ENCODE results near the gene LAMTOR2.

Gene LAMTOR2

DNA sequence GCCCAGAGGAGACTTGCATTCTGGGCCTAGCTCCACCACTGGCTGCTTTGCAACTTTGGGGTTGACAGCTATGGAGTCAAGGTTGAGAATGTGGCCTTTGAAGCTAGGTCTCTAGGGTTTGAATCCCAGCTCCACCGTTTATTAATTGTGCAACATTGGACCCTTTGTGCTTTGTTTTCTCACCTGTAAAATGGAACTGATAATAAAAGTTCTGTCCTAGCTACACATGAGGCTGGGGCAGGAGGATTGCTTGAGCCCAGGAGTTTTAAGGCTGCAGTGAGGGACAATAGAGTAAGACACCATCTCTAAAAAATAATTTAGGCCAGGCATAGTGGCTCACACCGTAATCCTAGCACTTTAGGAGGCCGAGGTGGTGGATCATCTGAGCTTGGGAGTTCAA is 44.7 kb downstream of the LAMTOR2 start:
- DNase-seq (ENCODE audit: low read depth): no peak

GRCh38 chr1:156100205-156100995 is 45.8 kb downstream of the LAMTOR2 start:
- no peak for DNase-seq (ENCODE audit: low read depth)

- no peak for DNase-seq (ENCODE audit: low read depth)
Measured at GRCh38 chr1:156101880-156102279, 47.3 kb downstream of the LAMTOR2 start.

DNA sequence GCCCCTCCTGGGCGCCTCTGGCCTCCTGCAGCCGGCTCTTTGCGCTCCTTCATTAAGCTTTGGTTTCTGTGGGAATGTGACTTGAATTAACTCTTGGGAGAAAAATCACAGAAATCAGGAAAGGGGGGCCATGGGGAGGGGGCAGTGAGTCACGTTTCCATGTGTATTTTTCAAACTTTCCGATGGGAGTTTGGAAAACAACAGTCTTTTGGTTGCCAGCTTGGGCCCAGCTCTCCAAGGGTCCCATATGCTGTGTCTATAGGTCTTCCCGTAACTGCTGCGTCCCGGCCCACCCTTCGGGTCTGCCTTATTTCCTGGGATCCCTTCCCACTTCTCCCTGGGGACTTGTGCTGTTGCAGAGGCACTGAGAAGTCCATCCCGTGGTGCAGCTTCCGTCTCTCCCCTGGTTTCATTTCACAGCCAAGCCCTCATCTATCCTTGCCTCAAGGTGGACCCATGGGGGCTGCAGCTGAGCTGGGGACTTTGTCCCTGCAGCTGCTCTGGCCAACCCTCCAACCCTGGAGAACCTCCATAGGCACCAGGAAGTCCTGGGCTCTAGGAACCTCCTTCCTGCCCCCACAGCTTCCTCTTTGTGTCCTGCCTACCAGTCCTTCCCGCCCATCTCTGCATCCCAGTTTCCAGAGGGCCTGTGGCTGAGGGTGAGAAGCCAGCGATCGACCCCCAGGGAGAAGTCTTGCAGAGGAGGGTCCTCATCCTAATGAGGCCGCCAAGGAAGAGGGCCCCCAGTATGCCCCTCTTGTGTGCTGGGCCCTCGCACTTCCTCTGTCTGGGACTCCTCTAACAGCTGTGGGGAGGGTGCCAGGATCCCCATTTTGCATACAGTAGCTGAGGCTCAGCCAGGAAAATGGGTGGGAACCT is 48.3 kb downstream of the LAMTOR2 start:
- no peak for DNase-seq (ENCODE audit: low read depth)

DNA sequence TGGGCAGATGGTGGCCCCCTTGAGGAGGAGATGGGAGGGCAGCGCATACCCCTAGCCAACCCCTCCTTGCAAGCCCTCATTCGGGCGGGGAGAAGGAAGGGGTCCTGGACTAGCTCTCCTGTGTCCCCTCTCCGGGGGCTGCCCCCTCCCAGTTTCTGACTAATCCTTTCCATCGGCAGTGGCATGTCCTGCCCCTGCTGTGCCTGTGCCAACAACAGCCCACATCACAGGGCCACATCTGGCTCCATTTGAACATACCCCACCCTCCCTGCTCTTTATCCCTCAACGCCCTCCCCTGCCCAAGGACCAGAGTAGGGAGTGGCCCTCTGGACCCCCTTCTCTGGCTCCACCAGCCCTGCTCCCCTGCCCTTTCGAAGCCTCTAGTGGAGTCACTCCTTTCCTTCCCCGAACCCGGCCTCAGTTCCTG is 49.0 kb downstream of the LAMTOR2 start:
- DNase-seq (ENCODE audit: low read depth): peak; percentile 43

DNA sequence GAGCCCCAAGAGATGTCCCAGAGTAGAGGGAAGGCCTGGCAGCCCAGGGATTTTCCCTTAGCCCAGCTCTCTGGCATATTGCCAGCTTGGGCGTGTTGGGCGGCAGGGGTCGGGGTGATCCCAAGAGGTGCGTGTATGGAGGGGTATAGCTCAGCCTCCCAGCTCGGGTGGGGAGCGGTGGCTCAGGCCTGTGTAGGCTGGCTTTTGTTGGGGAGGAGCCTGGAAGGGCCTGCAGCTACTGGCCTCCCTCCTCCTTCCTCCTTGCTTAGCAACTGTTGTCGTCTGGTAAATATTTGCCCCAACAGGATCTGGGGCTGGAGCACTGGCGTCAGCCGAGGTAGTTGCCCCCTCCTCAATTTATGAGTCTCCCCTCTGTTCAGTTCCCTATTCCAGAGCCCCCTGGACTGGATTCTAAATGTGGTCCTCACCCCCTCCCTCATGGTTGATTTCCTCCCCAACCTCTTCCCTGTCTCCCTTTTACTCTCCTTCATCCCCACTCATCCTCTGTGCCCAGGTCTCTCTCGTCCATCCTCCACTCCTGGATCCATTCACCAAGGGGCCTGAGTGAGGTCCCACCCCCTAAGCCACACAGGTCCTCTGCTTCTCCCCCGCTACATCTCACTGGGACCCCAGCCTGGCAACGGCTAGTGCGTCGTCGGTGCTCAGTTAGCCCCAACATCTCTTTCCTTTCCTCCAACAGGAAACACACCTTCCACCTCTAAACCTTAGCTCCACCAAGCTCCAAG is 49.7 kb downstream of the LAMTOR2 start:
- DNase-seq (ENCODE audit: low read depth): peak; percentile 54

GRCh38 chr1:156104861-156105832 is 50.6 kb downstream of the LAMTOR2 start:
- DNase-seq (ENCODE audit: low read depth): no peak

DNA sequence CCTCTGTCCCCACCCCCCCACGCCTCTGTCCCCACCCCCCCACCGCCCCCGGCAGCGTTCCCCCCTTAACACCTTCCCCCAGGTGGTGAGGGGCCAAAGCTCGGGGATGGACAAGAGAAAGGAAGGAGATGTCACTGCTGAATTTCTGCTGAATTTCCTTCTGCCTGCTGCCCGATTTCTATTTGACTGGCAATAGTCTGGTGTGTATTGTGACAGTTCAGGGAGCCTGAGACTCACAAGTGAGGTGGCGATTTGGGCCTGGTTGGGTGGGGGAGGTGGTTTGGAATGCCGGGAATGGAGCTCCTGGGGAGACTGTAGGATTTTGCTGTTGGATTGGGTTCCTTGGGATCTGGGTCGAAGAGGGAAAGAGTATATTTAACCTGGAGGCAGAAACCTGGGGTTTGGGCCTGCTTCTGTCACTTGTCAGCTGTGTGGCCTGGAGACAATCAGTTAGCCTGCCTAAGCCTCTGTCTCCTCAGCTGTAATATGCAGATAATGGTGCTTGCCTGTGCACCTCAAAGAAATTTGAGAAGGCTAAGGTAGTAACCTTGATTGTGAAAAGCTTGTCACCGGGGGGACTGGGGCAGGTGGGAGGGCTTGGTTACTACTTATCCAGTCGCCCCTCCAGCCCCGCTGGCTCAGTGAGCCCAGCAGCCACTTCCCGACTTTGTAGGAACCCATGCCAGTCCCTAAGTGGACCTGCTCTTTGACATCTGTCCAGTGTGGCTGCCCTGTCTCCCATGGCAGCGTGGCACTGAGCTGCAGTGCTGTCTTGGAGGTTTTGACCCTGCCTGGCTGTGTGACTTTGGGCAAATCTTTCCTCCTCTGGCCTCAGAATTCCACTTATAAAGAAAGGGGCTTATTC is 52.3 kb downstream of the LAMTOR2 start:
- no peak for DNase-seq (ENCODE audit: low read depth)

DNA sequence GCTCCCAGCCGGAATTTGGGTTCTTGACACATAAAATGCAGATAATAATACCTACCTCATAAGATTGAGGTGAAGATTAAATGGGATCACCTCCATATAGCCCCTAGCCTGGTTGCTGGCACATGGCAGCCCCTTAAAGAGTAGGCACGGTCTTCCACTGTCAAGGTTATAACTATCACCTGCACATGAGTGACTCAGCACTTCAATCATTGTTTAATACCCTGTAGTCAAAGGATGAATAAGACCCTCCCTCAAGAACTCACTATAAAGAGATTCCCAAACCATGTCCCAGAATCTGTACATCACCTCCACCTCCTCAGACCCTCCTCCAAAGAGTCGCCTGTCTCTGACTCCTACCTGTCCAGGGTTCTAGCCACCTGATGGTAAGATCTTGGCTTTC is 53.5 kb downstream of the LAMTOR2 start:
- no peak for DNase-seq (ENCODE audit: low read depth)
